GM18498 (cell line): ENCODE data around the gene FBRSL1.

Experiments
- ATAC-seq: cut with Tn5 transposase; IDR thresholded peaks from one replicate; pipeline ENCODE4 v1.9.1; 2021; ENCODE audit warnings: mild to moderate bottlenecking, moderate library complexity; ENCODE audit not compliant: unreplicated experiment

The FBRSL1 gene

DNA sequence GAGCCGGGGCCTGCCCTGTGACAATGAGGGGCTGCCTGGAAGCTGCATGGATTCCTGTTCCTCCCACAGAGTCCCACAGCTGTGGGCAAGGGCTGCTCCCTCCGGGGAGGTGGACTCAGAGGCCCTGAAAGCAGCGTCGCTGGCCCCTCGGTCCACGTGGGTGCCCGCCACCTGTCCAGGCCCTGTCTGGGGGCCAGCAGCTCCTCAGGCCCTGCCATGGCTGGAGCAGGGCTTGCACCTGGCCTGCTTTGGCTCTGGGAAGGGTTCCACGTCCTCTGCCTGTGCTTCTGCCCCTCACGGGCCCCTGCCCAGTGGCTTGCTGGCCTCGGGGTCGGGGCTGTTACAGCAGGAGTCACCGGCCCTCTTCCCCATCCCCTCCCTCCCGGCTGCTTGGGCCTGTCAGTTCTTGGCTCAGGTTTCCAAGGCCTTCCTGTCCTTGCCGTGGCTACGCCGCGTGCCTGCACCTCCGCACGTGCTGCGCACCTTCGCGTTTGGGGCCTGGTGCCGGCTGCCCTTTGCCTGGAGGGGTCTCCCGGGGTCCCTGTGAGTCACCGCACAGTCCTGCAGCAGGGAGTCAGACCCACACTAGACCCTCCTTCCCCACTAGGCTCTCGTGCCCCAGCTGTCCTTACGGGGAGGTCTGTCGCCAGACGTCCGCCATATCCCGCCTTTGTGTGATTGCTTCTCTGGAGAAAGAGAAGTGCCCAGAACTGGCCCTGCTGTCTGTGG is 5.8 kb downstream of the FBRSL1 start:
- no peak for ATAC-seq

DNA sequence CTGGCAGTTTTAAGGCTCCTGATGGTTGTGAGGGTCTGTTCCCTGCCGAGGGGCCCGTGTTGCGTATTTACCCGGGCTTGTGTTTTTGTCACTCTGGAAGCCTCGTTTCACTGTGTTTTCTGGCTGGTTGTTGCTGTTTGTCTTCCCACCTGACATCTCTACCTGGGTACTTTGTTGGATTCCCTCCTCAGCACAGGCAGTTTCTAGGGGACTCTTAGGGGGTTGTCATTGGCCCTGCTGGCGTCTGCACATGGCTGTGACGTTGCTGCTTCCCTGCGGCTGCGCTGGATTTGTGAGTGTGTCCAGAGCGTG is 6.4 kb downstream of the FBRSL1 start:
- no peak for ATAC-seq

DNA sequence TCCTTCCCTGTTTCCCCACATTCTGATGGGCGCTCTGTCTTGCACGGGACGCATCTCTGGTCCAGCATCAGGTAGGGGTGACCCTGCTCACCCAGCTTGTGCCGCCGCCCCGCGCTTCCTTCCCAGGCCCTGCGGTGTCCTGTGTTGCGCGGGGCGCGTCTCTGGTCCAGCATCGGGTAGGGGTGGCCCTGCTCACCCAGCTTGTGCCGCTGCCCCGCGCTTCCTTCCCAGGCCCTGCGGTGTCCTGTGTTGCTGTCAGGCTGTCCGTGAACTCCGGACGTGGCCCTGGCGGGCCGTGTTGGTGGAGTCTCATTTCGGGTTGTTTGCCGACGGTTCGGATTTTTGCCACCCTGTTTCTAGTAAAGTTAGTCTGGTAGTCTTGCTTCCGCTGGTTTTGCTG is 6.8 kb downstream of the FBRSL1 start:
- no peak for ATAC-seq

DNA sequence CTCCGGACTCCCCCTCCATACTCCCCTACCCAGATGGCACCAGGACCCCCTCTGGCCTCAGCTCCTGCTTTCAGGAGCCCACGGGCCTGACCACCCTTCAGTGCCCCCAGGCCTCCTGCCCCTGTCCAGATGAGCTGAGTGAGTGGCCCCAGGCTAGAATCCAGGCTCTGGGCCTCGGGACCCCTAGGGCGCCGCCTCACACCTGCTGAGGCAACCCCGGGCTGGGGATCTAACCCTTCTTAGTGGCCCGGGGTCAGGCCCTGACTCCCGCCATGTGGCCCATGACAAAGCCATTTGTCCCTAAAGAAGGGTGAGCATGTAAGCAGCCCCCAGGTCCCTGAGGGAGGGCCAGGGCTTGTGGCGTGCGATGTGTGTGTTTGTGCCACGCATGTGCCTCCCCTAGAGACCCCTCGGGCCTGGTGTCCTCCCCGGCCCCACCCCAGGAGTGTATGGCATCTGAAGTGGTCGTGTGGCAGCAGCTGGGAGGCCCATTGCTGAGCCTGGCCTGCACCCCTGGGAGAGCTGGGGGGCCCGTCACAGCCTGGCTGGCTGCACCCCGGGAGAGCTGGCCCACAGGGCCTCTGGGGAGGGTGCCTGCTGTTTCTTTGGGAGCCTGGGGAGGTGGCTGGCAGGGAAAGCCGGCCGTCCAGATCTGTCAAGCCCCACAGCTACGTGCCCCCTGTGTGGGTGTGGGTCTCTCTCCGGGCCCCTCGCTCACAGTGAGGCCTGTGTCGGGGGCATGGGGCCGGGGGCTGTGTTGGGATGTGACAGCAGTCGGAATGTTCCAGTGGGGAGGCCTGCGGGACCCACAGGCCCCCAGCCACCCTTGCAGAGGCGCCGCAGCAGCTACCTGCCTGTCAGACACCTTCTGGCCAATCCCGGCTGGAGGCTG is 7.8 kb downstream of the FBRSL1 start:
- no peak for ATAC-seq

DNA sequence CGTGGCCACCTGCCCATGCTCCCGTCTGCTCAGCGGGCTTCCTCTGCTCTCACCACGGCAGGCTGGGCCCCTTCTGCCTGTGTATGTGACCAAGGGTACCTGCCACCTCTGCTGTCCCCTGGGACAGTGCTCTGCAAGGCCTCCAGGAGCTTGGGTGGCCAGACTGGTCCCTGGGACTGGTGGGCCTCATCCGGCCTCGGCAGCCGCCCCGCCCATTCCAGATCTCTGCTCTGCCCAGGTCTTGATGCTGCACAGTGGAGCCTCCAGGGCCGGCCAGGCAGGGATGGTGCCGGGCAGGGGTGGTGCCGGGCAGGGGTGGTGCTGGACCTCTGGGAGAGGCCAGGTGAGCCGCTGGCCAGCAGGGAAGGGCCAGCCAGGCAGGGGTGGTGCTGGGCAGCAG is 9.0 kb downstream of the FBRSL1 start:
- no peak for ATAC-seq

DNA sequence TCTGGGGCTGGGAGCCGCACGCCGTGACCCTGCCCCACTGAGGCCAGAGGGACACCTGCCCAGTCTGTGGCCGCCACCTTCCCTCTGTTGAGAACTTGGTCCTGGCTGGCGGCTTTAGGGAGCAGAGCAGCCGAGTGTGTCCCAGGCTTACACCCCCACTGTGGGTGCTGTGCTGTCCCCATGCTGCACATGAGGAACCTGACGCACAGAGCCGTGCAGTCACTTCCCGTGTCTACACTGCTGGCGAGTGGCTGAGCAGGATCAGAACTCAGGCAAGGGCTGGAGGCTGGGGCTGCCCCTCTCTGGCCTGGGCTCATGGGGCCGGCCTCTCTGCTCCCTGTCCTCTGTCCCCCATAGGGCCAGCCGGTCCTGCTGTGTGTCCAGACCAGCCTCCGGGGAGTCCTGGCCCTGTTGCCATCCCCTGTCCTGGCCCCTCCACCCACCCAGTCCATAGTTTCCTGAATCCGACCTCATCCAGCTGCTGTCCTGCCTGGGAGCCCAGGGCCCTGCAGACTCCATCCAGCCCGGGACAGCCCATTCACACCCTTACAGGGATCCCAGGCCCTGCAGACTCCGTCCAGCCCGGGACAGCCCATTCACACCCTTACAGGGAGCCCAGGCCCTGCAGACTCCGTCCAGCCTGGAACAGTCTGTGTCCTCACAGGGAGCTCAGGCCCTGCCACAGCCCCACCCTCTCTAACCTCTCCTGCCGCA is 10.3 kb downstream of the FBRSL1 start:
- no peak for ATAC-seq

DNA sequence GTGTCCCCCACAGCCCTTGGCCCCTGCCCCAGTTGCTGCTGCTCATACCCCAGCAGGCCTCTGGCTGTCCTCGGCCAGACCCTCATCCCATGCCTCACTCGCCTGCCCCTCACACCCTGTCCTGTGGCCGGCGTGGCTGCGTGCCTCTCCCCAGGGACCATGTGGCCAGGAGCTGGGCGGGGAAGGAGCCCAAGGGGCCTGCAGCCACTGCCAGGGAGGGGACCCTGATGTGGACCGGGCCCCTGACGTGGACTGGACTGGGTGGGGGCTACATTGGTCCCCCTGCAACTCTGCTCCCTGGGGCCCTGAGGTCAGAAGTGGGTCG is 10.9 kb downstream of the FBRSL1 start:
- ATAC-seq, result no peak

DNA sequence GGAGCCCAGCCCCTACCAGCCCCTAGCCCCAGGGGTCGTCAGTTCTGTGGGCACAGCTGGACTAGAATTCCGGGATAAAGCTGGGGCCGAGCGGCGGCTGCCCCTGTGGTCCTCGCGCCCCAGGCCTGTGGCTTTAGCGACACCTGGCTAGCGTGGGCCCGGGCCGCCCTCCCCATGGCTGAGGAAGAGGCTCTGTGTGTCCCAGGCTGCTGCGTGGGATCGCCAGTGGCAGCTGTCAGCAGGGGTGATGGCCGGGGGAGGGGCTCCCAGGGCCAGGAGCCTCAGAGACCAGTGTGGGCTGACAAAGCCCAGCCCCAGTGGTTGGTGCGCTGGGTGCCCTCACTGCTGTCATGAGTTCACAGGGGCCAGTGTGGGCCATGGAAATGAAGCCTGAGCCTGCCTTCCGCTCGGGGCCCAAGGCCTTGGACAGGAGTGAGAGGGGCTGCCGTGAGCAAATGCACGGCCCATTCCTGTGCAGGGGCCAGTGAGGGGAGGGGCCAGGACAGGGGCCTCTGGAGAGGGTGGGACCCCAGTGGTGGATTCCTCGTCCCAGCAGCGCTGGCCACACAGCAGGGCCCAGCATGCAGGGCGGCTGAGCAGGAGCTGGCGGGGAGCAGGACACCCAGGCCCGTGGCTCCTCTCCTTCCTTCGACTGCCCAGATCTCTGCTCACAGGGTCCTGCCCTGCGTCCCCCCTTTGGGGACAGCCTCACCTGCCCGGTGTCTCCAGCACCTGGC is 11.4 kb downstream of the FBRSL1 start:
- no peak for ATAC-seq

DNA sequence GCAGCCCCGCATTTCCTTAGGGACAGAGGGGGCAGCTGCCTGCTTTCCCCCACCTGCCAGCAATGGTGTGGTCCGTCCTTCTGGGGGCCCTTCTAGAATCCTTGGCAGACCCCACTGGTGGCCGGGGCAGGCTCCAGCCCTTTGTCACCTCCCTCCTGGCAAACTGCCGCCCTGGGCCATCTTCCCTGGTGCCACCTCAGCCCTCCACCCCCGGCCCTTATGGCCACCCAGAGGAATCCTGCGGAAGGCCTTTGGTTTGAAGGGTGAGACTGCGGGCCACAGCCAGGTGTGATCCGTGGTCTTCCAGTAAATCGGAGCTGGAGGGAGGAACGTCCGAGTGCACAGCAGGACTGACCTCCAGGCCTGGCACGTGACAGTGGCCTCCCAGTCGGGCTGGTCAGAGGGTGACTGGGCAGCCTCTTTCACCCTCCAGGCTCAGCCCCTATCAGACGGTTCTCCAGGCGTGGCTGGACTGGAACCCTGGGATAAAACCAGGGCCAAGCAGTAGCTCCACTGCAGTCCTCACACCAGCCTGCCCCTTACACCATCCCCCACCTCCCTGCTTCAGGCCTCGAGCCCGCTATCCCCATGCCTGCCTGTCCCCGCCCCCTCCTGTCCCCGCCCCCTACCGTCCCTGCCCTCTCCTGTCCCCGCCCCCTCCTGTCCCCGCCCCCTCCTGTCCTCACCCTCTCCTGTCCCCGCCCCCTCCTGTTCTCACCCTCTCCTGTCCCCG is 12.4 kb downstream of the FBRSL1 start:
- no peak for ATAC-seq

DNA sequence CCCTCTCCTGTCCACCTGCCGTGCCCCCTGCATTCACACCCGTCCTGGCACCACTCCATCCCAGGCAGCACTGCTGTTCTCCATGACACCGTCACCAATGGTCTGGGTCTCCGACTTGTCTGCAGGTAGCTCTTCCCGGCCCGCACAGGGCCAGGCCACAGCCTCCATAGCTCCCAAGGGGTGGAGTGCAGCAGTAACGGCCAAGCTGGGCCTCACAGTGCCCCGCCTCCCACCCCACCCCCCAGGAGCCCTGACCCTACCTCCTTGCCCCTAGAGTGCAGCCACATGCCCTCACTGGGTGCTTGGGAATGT is 12.9 kb downstream of the FBRSL1 start:
- ATAC-seq, result no peak

DNA sequence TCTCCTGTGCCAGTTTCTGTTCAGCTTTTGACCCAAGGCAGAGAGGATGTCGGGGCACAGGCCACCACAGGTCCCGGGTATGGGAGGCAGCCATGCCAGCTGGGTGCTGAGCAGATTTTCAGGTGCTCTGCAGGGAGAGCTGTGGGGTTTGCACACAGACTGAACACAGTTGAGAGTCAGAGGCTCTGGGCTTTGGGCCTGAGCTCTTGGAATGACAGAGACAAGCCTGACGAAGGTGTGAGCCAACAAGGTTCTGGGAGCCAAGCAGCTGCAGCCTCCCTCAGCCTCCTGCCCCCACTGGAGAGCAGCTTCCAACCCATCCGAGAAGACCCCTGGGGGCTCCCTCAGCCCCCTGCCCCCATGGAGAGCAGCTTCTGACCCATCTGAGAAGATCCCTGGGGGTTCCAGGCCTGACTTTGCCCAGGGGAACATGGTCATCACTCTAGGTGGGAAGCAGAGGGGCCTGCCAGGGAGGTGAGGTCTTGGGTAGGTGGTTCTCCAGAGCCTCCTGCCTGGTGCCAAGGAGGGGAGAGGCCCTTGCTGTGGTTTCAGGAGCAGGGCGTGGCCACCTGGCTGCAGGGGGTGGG is 13.8 kb downstream of the FBRSL1 start:
- ATAC-seq, result no peak

DNA sequence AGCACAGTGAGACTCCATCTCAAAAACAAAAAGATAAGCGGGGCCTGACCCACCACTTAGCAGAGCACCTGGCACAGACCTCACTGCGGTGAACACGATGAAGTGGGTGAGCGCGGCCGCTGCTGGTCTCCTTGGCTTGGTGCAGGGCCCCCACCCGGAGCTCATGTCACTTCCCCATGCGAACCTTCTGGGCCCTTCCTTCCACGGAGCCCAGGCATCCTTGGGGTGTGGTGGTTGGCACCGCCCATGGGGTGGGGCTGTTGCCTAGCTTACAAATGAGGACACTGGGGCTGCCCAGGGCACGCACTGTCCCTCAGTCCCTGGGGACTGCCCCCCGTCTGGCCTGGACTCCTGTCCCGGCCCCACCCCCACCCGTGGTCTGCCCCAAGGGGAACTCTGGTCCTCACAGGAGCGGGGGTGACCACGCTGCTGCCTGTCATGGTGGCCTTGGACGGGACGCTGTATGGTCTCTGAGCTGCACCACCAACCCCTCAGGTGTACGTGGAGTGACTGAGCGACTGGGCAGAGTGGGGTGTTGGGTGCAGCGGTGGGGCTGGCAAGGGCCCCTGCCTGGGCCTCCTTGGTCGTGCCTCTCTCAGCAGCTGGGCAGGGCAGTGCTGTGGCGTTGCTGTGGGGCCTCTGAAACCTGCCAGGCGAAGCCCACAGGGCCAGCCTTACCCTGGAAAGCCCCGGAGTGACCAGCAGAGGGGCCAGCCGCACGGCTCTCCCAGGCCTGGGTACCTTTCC is 15.3 kb downstream of the FBRSL1 start:
- no peak for ATAC-seq

DNA sequence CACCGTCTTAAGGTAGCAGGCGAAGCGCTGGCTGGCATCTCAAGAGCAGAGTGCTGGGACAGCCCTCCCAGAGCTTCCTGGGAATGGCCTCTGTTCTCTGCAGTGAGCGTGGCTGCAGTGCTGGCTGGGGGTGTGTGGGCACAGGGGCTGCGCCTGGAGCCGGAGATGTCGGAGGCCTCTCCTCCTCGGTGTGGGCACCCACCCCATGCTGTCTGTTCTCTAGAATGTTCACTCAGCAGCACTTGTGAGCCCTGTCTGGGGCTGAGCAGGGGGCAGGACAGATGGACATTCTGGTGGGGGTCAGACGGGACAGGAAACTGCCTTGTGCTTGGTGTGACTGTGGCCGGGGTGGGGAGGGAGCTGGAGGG is 15.9 kb downstream of the FBRSL1 start:
- no peak for ATAC-seq

DNA sequence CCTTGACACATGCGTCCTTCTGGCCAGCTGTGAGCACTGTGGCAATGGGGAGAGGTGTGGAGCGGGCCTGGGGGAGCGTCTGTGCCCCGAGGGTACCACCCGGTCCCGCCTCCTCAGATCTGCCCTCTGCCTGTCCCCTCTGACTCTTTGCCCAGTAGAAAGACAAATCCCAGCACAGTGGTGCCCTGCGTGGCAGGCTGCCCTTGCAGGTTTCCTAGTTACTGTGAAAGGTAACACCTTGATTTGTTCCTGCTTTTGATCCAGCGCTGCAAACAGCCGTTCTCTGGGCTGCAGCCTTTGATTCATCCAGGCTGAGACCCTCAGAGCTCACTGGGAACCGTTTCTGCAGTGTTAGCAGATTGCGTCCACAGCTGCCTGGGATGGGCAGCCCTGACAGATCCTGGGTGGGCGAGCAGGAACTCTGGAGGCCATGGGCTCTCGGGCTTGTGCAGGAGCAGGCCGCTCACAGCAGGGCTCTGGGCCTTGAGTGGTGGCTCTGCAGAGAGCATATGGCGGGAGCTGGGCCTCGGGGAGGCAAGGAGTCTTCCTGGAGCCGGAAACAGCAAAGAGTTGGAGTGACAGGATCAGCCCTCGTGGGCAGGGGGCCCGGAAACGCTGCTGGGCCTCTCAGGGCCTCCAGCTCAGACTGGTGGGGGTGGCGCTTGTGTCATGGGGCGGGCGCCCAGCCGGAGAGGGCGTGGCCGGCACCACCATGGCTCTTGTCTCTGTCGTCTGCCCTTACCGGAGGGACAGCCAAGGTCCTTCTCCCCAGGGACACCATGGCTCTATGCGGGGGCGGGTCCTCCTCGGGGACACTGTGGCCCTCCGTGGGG is 16.6 kb downstream of the FBRSL1 start:
- peak; percentile 56 for ATAC-seq

DNA sequence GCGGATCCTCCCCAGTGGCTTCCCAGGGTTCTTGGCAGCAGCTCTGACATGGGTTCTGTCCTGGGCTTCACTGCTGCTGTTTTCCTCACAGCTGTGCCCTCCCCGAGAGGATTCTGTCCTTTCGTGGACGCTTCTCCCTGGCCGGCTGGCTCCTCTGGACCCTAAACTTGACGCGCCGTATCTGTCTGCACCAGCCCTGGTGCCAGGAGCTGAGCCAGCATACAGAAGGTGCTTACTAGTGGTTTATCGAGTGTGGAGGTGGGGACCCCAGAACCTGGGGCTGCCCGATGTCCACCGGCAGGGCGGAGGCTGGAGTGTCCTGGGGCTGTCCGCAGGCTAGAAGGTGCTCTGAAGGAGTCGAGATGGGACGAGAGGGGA is 17.2 kb downstream of the FBRSL1 start:
- ATAC-seq, result no peak

DNA sequence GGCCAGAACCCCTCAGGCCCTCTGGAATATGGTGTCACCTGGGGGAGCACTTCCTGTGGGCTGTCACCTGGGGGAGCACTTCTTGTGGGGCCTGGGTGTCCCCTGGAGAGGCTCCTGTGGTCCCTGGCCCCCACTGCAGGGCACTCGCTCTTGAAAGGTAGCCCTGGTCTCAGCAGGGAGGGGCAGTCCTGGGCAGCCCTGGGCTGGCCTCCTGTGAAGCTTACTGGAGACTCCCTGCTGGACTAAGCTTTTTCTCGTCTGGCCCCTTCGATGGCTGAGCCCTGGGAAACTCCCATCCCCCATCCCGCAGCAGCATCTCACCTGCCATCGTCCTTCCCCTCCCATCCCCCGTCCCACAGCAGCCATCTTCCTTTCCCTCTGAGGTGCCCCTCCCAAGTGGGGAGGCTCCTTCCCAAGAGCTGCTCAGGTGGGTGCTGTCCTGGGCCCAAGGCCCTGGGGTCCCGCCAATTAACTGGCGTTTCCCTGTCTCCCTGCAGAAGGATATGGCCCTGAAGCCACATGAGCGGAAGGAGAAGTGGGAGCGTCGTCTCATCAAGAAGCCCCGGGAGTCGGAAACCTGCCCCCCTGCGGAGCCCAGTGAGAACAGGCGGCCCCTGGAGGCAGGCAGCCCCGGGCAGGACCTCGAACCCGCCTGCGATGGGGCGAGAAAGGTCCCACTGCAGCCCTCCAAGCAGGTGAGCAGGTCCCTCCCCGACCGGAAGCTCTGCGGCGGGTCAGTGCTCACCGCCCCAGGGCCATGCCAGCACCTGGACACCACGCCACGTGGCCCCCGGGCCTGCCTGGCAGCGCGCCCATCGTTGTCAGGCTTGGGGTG is 17.9 kb downstream of the FBRSL1 start:
- no peak for ATAC-seq

DNA sequence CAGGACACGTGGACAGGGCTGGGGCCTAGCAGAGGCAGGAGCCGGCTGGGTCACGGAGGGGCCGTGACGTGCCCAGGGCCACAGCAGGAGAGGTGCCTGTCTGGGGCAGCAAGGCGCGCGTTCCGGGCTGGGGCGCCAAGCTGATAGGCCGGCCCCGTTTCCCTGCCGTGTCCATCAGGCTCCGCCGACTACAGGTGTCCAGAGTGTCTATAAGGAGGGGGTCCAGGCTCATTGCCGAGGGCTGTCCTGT is 18.5 kb downstream of the FBRSL1 start:
- ATAC-seq, result no peak
